Liver (tissue), 9 donors: ENCODE results near the gene SLC9A3. TPM values are rescaled to one million over a fixed set of nuclear protein-coding genes. Genes with fewer than 3 reads are reported as not detected.
"Not testable (repeated sequence)": the region's sequence is repeated elsewhere in the genome, so short reads cannot be mapped to it uniquely, and the experiment has no call there.

Source experiments
- DNase-seq: peaks from one replicate; pipeline ENCODE4 v3.0.0-alpha.2; 2017; ENCODE audit warnings: low spot score
- H3K27ac ChIP-seq, 2 donors: one replicate each; pipeline ENCODE4 v1.7.0; 2013; ENCODE audit warnings: inconsistent platforms in 2 of 2, low read length in 2 of 2, control low read depth in 1 of 2, low read depth in 1 of 2, mild to moderate bottlenecking in 1 of 2
- H3K27me3 ChIP-seq, 4 donors: one replicate each; pipeline versions ENCODE4 v1.6.1 to v1.7.0; 2013; ENCODE audit warnings: low read length in 3 of 4, inconsistent platforms in 1 of 4, mild to moderate bottlenecking in 1 of 4, moderate library complexity in 1 of 4; ENCODE audit not compliant: control insufficient read depth in 4 of 4, insufficient read depth in 4 of 4
- H3K36me3 ChIP-seq, 4 donors: one replicate each; pipeline versions ENCODE4 v1.6.1 to v1.7.0; 2013; ENCODE audit warnings: low read length in 3 of 4, mild to moderate bottlenecking in 3 of 4, low read depth in 1 of 4, moderate library complexity in 1 of 4; ENCODE audit not compliant: control insufficient read depth in 4 of 4, insufficient read depth in 3 of 4
- H3K4me1 ChIP-seq, 4 donors: one replicate each; pipeline versions ENCODE4 v1.6.1 to v1.7.0; 2013; ENCODE audit warnings: low read length in 3 of 4, mild to moderate bottlenecking in 3 of 4, moderate library complexity in 1 of 4; ENCODE audit not compliant: control insufficient read depth in 4 of 4, insufficient read depth in 4 of 4
- H3K4me3 ChIP-seq, 3 donors: one replicate each; pipeline versions ENCODE4 v1.6.1 to v1.7.0; 2013; ENCODE audit warnings: low read length in 3 of 3, control low read depth in 1 of 3, low read depth in 1 of 3, mild to moderate bottlenecking in 1 of 3
- H3K9ac ChIP-seq, 2 donors: one replicate each; pipeline ENCODE4 v1.7.0; 2013; ENCODE audit warnings: low read length in 2 of 2, mild to moderate bottlenecking in 2 of 2, moderate library complexity in 2 of 2, control low read depth in 1 of 2, low read depth in 1 of 2
- H3K9me3 ChIP-seq, 4 donors: one replicate each; pipeline versions ENCODE4 v1.6.1 to v1.7.0; 2013; ENCODE audit warnings: low read length in 3 of 4; ENCODE audit not compliant: control insufficient read depth in 4 of 4
- ATF3 ChIP-seq: IDR thresholded peaks from 2 replicates; pipeline ENCODE4 v1.6.1; 2016; ENCODE audit warnings: antibody characterized with exemption
- CTCF ChIP-seq: fragments of 150-350 bp; IDR thresholded peaks from 2 replicates; pipeline ENCODE4 v1.5.1; 2017; ENCODE audit warnings: improper control_type of control experiment, low read depth, low read length; ENCODE audit not compliant: missing input control
- EGR1 ChIP-seq, 2 donors: IDR thresholded peaks; 2 replicates each; pipeline ENCODE4 v1.6.1; 2016 to 2018; ENCODE audit warnings: antibody characterized with exemption in 2 of 2, low read depth in 2 of 2
- FOXA1 ChIP-seq: IDR thresholded peaks from 2 replicates; pipeline ENCODE4 v1.6.1; 2016; ENCODE audit warnings: antibody characterized with exemption
- FOXA2 ChIP-seq: IDR thresholded peaks from 2 replicates; pipeline ENCODE4 v1.6.1; 2016; ENCODE audit warnings: antibody characterized with exemption
- GABPA ChIP-seq, 2 donors: IDR thresholded peaks in 1 of 2; conservative IDR thresholded peaks in 1 of 2; 2 replicates each; pipeline ENCODE4 v1.6.1; 2016; ENCODE audit warnings: antibody characterized with exemption in 2 of 2, mild to moderate bottlenecking in 1 of 2, moderate library complexity in 1 of 2
- HNF4A ChIP-seq, 2 donors: conservative IDR thresholded peaks; 2 replicates each; pipeline ENCODE4 v1.6.1; 2016; ENCODE audit warnings: antibody characterized with exemption in 2 of 2, mild to moderate bottlenecking in 2 of 2
- HNF4G ChIP-seq: IDR thresholded peaks from 2 replicates; pipeline ENCODE4 v1.6.1; 2016; ENCODE audit warnings: antibody characterized with exemption
- JUND ChIP-seq, 2 donors: IDR thresholded peaks; 2 replicates each; pipeline ENCODE4 v1.6.1; 2016; ENCODE audit warnings: antibody characterized with exemption in 2 of 2
- MAX ChIP-seq: IDR thresholded peaks from 2 replicates; pipeline ENCODE4 v1.6.1; 2016; ENCODE audit warnings: antibody characterized with exemption
- NR2F2 ChIP-seq: IDR thresholded peaks from 2 replicates; pipeline ENCODE4 v1.6.1; 2016; ENCODE audit warnings: antibody characterized with exemption
- REST ChIP-seq: IDR thresholded peaks from 2 replicates; pipeline ENCODE4 v1.6.1; 2016; ENCODE audit warnings: antibody characterized with exemption, mild to moderate bottlenecking
- RXRA ChIP-seq, 2 donors: IDR thresholded peaks; 2 replicates each; pipeline ENCODE4 v1.6.1; 2017 to 2018; ENCODE audit warnings: antibody characterized with exemption in 2 of 2, mild to moderate bottlenecking in 1 of 2
- SP1 ChIP-seq: IDR thresholded peaks from 2 replicates; pipeline ENCODE4 v1.6.1; 2018; ENCODE audit warnings: antibody characterized with exemption, mild to moderate bottlenecking
- TAF1 ChIP-seq: conservative IDR thresholded peaks from 2 replicates; pipeline ENCODE4 v1.6.1; 2016; ENCODE audit warnings: antibody characterized with exemption, mild to moderate bottlenecking
- YY1 ChIP-seq: IDR thresholded peaks from 2 replicates; pipeline ENCODE4 v1.6.1; 2016; ENCODE audit warnings: antibody characterized with exemption, mild to moderate bottlenecking
- WGBS: extraction: QIAGEN DNeasy Blood & Tissue Kit; methylation state at CpG from one replicate; pipeline ENCODE4 v1.1.7; 2013; 5-methylcytosine and 5-hydroxymethylcytosine counted together
- polyA plus RNA-seq, 2 donors: library from polyadenylated mRNA; stranded (reverse) in 1 of 2; unstranded in 1 of 2; fragments of 200-250 nt in 1 of 2; fragments of >200 nt in 1 of 2; fragmentation: Nextera tagmentation in 1 of 2; extraction: Ambion mirVana in 1 of 2; gene quantifications; one replicate each; pipeline versions ENCODE4 v1.2.1 to v1.2.3, GENCODE V29; 2013 to 2015
- total RNA-seq, 2 donors: library from RNA; depleted of rRNA; stranded (reverse); fragments of >200 nt; gene quantifications; one replicate each; pipeline ENCODE4 v1.2.3, GENCODE V29; 2014
- donor health status: healthy.
- donor health status: healthy.
- donor health status: healthy.
- donor health status: healthy.
- donor health status: healthy.

The SLC9A3 gene
- total and polyA plus RNA-seq, 4 donors, result 0.31 to 1.0 (median 0.67) TPM

GRCh38 chr5:558326-558725 is 34.1 kb upstream of the SLC9A3 start:
- DNase-seq, result no peak
- Histone ChIP-seq H3K36me3 (no peaks in the 10 kb centered on the region), H3K4me3 (no peak overlapping the region), H3K27ac (no peak overlapping the region), H3K4me1 (no peaks in the 10 kb centered on the region), H3K9me3 (no peaks in the 10 kb centered on the region), H3K27me3 (no peaks in the 10 kb centered on the region), H3K9ac (no peak overlapping the region)
- TF ChIP-seq GABPA (IDR thresholded peaks at IDR 0.05 in 1 of 2, conservative IDR thresholded peaks at IDR 0.05 in 1 of 2), result no peak
- no peak for TF ChIP-seq FOXA2
- TF ChIP-seq ATF3, result no peak
- no peak for TF ChIP-seq NR2F2
- TF ChIP-seq REST, result no peak
- TF ChIP-seq FOXA1, result no peak
- TF ChIP-seq JUND (IDR thresholded peaks at IDR 0.05), result no peak
- no peak for TF ChIP-seq MAX
- no peak for TF ChIP-seq HNF4A (conservative IDR thresholded peaks at IDR 0.05)
- TF ChIP-seq TAF1, result no peak
- TF ChIP-seq CTCF, result no peak
- no peak for TF ChIP-seq HNF4G
- WGBS, result 90% methylated on average over 10 of the region's 10 CpGs

- H3K4me3 ChIP-seq, result not testable (repeated sequence)
- 91% methylated on average over 4 of the region's 4 CpGs for WGBS
Measured at GRCh38 chr5:557917-558316, 33.7 kb upstream of the SLC9A3 start.

GRCh38 chr5:556909-557441 is 32.7 kb upstream of the SLC9A3 start:
- H3K4me1 ChIP-seq, result no peaks in the 10 kb centered on the region
- no peaks in the 10 kb centered on the region for H3K9me3 ChIP-seq
- no peak overlapping the region for H3K9ac ChIP-seq
- no peak for DNase-seq
- no peak overlapping the region for H3K4me3 ChIP-seq
- 60% methylated on average over 19 of the region's 19 CpGs for WGBS
- H3K27ac ChIP-seq, result no peak overlapping the region
- H3K27me3 ChIP-seq, result no peaks in the 10 kb centered on the region
- H3K36me3 ChIP-seq, result no peaks in the 10 kb centered on the region
- TF ChIP-seq HNF4G (no peak), TAF1 (no peak), FOXA2 (no peak), EGR1 (IDR thresholded peaks at IDR 0.05; ENCODE audit: low read depth in 2 of 2) (no peak), HNF4A (conservative IDR thresholded peaks at IDR 0.05) (no peak), YY1 (no peak), RXRA (IDR thresholded peaks at IDR 0.05) (no peak), SP1 (no peak), REST (no peak), FOXA1 (no peak), JUND (IDR thresholded peaks at IDR 0.05) (no peak), CTCF (no peak)

More at GRCh38 chr5:557917-558316, 33.7 kb upstream of the SLC9A3 start:
- DNase-seq, H3K36me3 ChIP-seq, H3K27ac ChIP-seq, H3K27me3 ChIP-seq, H3K9me3 ChIP-seq, H3K9ac ChIP-seq, H3K4me1 ChIP-seq: not testable (repeated sequence)
